GM21737 (cell line): ENCODE data around the gene ZIC5.

Experiments used
- ATAC-seq: cut with Tn5 transposase; IDR thresholded peaks from one replicate; pipeline ENCODE4 v1.9.1; 2021; ENCODE audit warnings: mild to moderate bottlenecking, moderate library complexity; ENCODE audit not compliant: unreplicated experiment

ZIC5 gene

GRCh38 chr13:99976575-99976974, 5.0 kb upstream of the ZIC5 start:
- ATAC-seq = no peak

- no peak for ATAC-seq
Observed at GRCh38 chr13:99975626-99976025, 4.1 kb upstream of the ZIC5 start.

- ATAC-seq = no peak
Observed at GRCh38 chr13:99974939-99975561, 3.5 kb upstream of the ZIC5 start.

GRCh38 chr13:99974296-99974938, 2.9 kb upstream of the ZIC5 start:
- ATAC-seq = no peak

GRCh38 chr13:99973808-99974185, 2.2 kb upstream of the ZIC5 start:
- ATAC-seq = no peak

GRCh38 chr13:99973163-99973807, 1.7 kb upstream of the ZIC5 start:
- ATAC-seq = no peak

- ATAC-seq = no peak
Observed at GRCh38 chr13:99972190-99972731, 694 bp upstream of the ZIC5 start.

GRCh38 chr13:99970651-99971575, 654 bp downstream of the ZIC5 start:
- ATAC-seq = no peak

- no peak for ATAC-seq
Observed at GRCh38 chr13:99969919-99970650, 1.5 kb downstream of the ZIC5 start.

- ATAC-seq = no peak
Observed at GRCh38 chr13:99969453-99969918, 2.1 kb downstream of the ZIC5 start.

GRCh38 chr13:99968521-99969452, 2.8 kb downstream of the ZIC5 start:
- ATAC-seq = no peak

- no peak for ATAC-seq
Observed at GRCh38 chr13:99967869-99968520, 3.6 kb downstream of the ZIC5 start.

GRCh38 chr13:99967498-99967868, 4.1 kb downstream of the ZIC5 start:
- no peak for ATAC-seq

GRCh38 chr13:99966064-99966805, 5.3 kb downstream of the ZIC5 start:
- no peak for ATAC-seq

- no peak for ATAC-seq
Observed at GRCh38 chr13:99965329-99966000, 6.1 kb downstream of the ZIC5 start.

GRCh38 chr13:99963816-99964339, 7.7 kb downstream of the ZIC5 start:
- ATAC-seq = no peak

- ATAC-seq = no peak
Observed at GRCh38 chr13:99962242-99962641, 9.3 kb downstream of the ZIC5 start.
